OCI-LY7 (cell line): Measurements from ENCODE around the gene AMFR.

Experiments used
- CTCF ChIP-seq: fragments of 200-600 bp; sonication (generic); conservative IDR thresholded peaks from 2 replicates; pipeline ENCODE4 v1.5.1; 2014; ENCODE audit warnings: mild to moderate bottlenecking, antibody characterized with exemption, low read length, moderate library complexity, mixed read lengths
- EZH2phosphoT487 ChIP-seq: fragments of 200-600 bp; sonication (generic); IDR thresholded peaks from 2 replicates; pipeline ENCODE4 v1.6.1; 2018; ENCODE audit warnings: low read depth, borderline replicate concordance, mild to moderate bottlenecking, mixed run types, antibody characterized with exemption, low read length, moderate library complexity, mixed read lengths

- TF ChIP-seq CTCF (no peak), EZH2phosphoT487 (no peak)
Measured at GRCh38 chr16:56400458-56400857, 24.9 kb downstream of the AMFR start.
